GM20000 (cell line): ENCODE measurements around the gene DHRS13.
A peak's percentile ranks its signal among the peaks of the same experiment; 100 is the strongest.

Source experiments
- DNase-seq: peaks from one replicate; pipeline ENCODE4 v3.0.0; 2012; ENCODE audit warnings: low spot score
- TF ChIP-seq, protein P1 (sequence below): IDR thresholded peaks from 2 replicates; pipeline ENCODE4 v1.5.1; 2012; ENCODE audit warnings: mild to moderate bottlenecking, control low read depth; ENCODE audit errors: extremely low read depth, missing control alignments

The DHRS13 gene

DNA sequence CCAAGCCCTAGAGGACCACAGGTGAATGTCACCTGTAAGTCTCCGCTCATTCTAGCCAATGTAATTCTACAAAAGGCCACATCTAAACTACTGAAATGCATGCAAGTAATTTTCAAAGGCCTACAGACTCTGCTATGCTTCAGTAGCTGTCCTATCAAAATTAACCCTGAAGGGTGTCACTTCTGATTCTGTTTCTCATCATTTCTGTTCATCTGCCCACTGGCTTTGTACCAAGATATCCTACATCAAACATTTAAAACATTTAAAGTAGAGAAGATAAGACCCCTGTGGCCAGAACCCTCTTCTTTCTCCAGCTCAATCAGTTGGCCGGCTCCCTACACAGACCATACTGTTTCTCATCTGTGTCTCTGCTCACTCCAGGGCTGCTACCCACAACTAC is 26.9 kb upstream of the DHRS13 start:
- no peak for DNase-seq
- TF ChIP-seq, protein P1, sequence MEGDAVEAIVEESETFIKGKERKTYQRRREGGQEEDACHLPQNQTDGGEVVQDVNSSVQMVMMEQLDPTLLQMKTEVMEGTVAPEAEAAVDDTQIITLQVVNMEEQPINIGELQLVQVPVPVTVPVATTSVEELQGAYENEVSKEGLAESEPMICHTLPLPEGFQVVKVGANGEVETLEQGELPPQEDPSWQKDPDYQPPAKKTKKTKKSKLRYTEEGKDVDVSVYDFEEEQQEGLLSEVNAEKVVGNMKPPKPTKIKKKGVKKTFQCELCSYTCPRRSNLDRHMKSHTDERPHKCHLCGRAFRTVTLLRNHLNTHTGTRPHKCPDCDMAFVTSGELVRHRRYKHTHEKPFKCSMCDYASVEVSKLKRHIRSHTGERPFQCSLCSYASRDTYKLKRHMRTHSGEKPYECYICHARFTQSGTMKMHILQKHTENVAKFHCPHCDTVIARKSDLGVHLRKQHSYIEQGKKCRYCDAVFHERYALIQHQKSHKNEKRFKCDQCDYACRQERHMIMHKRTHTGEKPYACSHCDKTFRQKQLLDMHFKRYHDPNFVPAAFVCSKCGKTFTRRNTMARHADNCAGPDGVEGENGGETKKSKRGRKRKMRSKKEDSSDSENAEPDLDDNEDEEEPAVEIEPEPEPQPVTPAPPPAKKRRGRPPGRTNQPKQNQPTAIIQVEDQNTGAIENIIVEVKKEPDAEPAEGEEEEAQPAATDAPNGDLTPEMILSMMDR: no peak

DNA sequence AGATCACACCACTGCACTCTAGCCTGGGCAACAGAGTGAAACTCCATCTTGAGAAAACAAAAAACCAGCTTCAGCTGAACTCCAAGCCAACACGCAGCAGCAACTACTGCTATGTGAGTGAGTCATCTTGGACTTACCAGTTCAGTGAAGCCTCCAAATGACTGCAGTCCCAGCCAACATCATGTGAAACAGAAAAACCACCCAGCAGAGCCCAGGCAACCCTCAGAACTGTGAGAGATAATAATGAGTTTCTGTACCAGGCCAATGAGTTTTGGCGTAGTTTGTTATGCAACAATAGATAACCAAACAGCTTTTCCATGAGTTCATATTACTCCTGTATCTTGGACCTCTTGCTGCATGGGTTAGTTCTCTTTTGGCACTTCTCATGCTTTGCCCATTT is 25.2 kb upstream of the DHRS13 start:
- DNase-seq: no peak
- TF ChIP-seq, protein P1: no peak

DNA sequence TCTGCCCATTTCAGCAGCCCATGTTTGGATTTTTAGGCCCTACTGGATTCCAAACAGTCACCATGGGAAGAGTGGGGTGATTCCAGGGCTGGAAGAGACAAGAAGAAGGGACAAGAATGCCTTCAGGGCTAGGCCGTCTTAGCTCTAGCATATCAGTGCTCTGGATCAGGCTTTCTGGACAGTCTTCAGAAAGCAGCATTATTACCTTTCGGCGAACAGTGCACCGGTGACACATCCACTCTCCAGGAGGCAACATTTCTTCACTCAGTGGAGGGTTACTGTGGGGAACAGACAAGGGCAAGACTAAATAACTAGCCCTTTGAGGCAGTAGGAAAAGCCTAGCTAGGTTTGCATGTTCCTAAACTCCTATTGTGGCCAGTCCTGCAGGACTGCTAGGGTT is 23.9 kb upstream of the DHRS13 start:
- TF ChIP-seq, protein P1: no peak
- no peak for DNase-seq

DNA sequence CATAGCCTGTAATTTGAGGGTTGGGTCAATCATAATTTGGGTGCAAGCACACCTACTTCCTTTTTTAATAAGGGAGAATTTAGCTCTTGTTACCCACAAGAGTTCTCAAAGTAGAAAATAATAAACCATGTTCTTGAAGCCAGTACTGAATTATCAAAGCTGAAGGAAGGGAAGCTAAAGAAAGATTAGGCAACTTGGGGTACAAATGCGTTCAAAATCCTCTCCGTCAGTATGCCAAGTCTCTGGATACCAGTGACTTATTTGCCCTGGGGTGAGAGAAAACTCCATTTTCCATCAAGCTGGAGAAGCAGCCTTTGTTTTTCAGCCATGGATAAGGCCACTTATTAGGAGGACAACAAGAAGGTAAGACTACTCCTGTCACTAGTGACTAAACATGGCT is 23.5 kb upstream of the DHRS13 start:
- TF ChIP-seq, protein P1: no peak

DNA sequence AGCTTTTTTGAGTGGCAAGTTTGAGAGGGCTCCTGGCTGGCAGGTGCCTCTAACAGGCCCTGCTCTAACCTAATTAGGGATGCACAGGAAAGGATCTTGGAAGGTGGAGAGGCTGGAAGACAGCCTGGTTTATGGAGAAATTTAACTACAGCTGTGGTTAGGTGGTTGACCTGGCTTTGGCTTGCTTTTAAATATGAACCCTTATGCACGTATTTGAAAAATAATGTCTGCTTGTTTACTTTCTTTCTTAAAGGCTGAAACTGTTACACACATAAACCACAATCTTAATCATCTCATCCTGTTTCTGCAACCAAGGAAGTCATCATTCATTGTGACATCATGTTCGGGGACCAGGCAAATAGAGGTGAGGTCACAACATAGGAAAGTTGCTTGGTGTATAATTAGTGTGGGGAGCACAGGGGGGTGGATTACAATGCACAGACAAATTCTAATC is 23.1 kb upstream of the DHRS13 start:
- TF ChIP-seq, protein P1: no peak
- DNase-seq: peak; percentile 56

More for the DNA sequence above, 23.5 kb upstream of the DHRS13 start:
- DNase-seq: no peak

DNA sequence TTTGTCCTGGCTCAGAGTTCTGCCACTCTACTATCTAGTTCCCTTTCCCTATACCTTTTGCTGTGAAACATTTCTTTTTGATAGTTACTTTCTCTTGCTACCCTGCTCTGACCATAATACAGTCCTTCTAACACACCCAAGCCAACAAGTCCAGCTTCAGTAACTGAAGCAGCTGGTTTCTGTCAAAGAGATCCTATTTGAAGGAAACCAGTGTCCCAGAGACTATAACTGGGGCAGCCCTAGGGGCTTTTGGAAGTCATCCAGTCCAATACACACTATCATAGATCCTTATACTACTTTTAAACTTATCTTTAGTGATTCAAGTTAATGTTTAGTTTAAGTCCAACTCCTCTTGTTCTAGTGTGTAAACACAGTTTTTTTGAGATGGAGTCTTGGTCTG is 17.3 kb upstream of the DHRS13 start:
- DNase-seq: no peak
- TF ChIP-seq, protein P1: no peak

DNA sequence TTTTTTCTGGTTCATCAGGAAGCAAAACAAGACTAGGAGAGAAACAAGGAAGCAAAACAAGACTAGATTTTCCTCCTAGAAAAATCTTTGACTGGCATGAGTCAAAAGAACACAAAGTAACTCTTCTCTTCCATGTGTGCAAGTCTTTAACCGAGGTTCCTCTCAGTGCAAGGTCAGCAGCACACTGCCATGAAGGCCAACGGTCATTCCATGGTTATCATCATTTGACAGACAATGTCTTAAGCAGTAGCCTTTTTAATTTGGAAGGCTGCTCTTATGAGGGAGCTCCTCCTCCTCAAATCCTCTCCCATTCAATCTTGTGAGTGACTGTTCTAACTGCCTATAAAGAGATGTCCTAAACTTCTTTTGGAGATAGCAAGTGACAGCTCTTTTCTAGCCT is 15.4 kb upstream of the DHRS13 start:
- no peak for DNase-seq
- TF ChIP-seq, protein P1: no peak
